ENCODE measurements around the gene ZC3H18.
"Not testable (repeated sequence)": the region's sequence is repeated elsewhere in the genome, so short reads cannot be mapped to it uniquely, and the experiment has no call there.

Gene ZC3H18

GRCh38 chr16:88656291-88656980 lies 86.2 kb downstream of the ZC3H18 start:
- DNase-seq, result no peak

GRCh38 chr16:88657371-88657770 lies 87.2 kb downstream of the ZC3H18 start:
- no peak for DNase-seq

- no peak for DNase-seq
These were observed 88.5 kb downstream of the ZC3H18 start for GRCh38 chr16:88658714-88659113.

GRCh38 chr16:88659160-88659559 lies 89.0 kb downstream of the ZC3H18 start:
- DNase-seq, result no peak

GRCh38 chr16:88661468-88661867 lies 91.3 kb downstream of the ZC3H18 start:
- no peak for DNase-seq

GRCh38 chr16:88662222-88662842 lies 92.1 kb downstream of the ZC3H18 start:
- no peak for DNase-seq

GRCh38 chr16:88662843-88663606 lies 92.8 kb downstream of the ZC3H18 start, which contains the start of gene MVD:
Gene MVD, minus strand, starts transcription at chr16:88663091. Its CDS starts 11 bp downstream, at chr16:88663080.
- peak; percentile 95 for DNase-seq

GRCh38 chr16:88665148-88665547 lies 94.9 kb downstream of the ZC3H18 start:
- no peak for DNase-seq

- DNase-seq, result no peak
These were observed 95.4 kb downstream of the ZC3H18 start for GRCh38 chr16:88665570-88665969.

GRCh38 chr16:88667461-88667860 lies 97.3 kb downstream of the ZC3H18 start:
- DNase-seq, result no peak

GRCh38 chr16:88669493-88669892 lies 99.3 kb downstream of the ZC3H18 start:
- DNase-seq, result not testable (repeated sequence)

GRCh38 chr16:88669980-88670379 lies 99.8 kb downstream of the ZC3H18 start:
- no peak for DNase-seq

- DNase-seq, result no peak
These were observed 101.6 kb downstream of the ZC3H18 start for GRCh38 chr16:88671806-88672205.

- DNase-seq, result peak; percentile 32
These were observed 102.6 kb downstream of the ZC3H18 start for GRCh38 chr16:88672776-88673175.

GRCh38 chr16:88673716-88674379 lies 103.6 kb downstream of the ZC3H18 start:
- no peak for DNase-seq

GRCh38 chr16:88676502-88677242 lies 106.5 kb downstream of the ZC3H18 start:
- DNase-seq, result no peak

GRCh38 chr16:88677721-88678120 lies 107.5 kb downstream of the ZC3H18 start:
- DNase-seq, result no peak

GRCh38 chr16:88678224-88678979 lies 108.2 kb downstream of the ZC3H18 start:
- DNase-seq, result no peak

GRCh38 chr16:88680554-88681083 lies 110.4 kb downstream of the ZC3H18 start:
- no peak for DNase-seq

GRCh38 chr16:88681084-88681680 lies 111.0 kb downstream of the ZC3H18 start:
- no peak for DNase-seq
